GM21825 (cell line): ENCODE results near the gene STARD9.
"Not testable (repeated sequence)": the region's sequence is repeated elsewhere in the genome, so short reads cannot be mapped to it uniquely, and the experiment has no call there.

Source experiments
- ATAC-seq: cut with Tn5 transposase; IDR thresholded peaks from one replicate; pipeline ENCODE4 v1.9.1; 2021; ENCODE audit warnings: mild to moderate bottlenecking, moderate library complexity; ENCODE audit not compliant: unreplicated experiment

The STARD9 gene

DNA sequence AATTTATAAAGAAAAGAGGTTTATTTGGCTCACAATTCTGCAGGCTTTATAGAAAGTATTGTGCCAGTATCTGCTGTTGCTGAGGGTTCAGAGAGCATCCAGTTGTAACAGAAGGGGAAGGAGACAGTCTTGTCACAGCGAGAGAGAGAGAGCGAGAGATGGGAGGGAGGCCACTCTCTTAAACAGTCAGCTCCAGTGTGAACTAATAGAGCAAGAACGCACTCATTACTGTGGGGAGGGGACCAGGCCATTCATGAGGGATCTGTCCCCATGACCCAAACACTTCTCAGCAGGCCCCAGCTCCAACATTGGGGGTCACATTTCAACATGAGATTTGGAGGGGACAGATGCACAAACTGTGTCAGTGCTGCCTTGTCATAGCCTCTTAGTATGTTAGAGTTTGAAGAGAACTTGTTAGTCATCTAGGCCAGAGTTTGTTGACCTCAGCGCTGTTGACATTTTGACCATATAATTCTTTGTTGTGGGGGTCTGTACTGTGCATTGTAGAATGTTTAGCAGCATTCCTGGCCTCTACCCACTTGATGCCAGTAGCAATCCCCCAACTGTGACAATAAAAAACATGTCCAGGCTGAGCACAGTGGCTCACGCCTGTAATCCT is 15.3 kb downstream of the STARD9 start:
- no peak for ATAC-seq

- no peak for ATAC-seq
Observed at GRCh38 chr15:42591238-42591934, 16.0 kb downstream of the STARD9 start.

DNA sequence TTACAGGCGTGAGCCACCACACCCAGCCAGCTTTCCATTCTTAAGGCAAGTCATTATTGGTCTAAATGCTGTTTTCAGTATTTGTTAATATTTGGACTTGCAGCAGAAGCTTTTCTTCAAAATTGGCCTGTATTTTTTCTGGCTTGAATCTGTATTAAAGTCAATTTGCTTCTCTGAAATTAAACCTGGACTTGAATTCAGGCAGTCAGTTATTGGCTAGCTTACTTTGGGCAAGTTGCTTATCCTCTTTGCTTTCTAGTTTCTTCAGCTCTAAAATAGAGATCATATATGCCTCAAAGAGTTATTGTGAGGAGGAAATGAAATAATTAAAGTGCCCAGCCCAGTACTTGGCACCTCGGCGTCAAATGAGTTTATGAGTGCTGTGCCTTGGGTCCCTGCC is 17.3 kb downstream of the STARD9 start:
- ATAC-seq = no peak

- ATAC-seq = no peak
Observed at GRCh38 chr15:42593143-42593542, 17.7 kb downstream of the STARD9 start.

DNA sequence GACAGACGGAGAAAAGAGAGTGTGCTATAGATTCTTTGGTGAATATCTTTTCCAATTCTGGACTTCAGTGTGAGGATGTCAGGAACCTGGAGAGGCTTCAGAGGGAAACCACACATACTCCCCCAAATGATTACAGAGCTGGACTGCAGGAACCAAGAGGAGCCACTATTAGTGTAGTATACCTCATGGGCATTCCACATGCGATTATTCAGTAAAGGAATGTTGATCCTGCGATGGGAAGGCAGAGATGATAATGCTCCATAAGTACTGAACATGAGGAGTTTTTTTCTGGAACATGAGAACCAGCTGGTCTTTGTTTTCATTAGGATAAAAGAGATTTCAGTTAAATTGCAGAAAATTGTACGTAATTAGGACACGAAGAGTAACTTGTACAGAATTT is 18.7 kb downstream of the STARD9 start:
- ATAC-seq = no peak

DNA sequence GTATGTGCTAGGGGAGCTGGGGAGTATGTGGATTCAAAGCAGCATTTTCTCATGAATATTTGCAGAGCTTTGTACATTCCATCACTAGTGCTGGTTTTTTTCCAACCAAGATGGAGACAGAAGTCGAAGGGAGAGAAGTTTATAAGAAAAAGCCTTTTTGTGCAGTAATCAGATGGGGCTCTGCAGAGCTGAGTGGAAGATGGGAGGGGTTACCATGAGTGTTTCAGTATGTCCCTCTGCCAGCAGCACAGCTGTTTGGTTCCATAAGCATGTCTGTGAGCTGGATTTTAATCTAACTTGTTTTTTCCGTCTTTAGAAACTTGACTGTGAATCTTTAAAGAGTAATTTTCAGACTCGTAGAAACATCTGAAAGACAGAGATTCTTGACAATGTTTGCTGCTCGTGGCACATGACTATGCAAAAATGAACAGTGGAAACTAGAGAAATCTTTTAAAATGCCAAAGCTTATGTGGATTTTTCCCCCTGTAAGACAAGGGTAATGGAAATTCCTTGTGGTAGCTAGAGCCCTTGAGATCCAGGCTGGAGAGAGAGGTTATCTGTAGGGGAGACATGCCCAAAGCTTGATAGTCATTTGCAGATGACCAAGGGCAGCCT is 20.3 kb downstream of the STARD9 start:
- ATAC-seq = no peak

GRCh38 chr15:42601316-42601715 is 25.9 kb downstream of the STARD9 start:
- not testable (repeated sequence) for ATAC-seq

DNA sequence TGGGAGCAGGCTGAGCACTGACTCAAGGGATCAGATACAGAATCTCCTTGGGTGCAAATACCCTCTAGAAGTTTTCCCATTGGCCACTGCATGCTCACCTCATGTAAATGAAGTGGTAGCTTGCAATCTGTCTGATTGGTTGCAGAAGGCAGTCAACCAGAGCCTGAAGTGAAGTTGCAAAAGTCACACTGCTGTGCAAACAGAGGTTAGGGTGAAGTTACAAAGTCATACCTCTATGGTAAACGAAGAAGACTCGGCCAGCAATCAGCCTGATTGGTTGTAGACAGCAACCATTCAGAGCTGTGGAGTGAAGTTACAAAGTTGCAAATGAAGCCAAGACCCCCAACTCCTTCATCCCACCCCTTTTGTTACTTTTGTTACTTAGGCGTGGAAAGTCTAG is 27.1 kb downstream of the STARD9 start:
- no peak for ATAC-seq

- no peak for ATAC-seq
Observed at GRCh38 chr15:42603978-42604377, 28.6 kb downstream of the STARD9 start.

DNA sequence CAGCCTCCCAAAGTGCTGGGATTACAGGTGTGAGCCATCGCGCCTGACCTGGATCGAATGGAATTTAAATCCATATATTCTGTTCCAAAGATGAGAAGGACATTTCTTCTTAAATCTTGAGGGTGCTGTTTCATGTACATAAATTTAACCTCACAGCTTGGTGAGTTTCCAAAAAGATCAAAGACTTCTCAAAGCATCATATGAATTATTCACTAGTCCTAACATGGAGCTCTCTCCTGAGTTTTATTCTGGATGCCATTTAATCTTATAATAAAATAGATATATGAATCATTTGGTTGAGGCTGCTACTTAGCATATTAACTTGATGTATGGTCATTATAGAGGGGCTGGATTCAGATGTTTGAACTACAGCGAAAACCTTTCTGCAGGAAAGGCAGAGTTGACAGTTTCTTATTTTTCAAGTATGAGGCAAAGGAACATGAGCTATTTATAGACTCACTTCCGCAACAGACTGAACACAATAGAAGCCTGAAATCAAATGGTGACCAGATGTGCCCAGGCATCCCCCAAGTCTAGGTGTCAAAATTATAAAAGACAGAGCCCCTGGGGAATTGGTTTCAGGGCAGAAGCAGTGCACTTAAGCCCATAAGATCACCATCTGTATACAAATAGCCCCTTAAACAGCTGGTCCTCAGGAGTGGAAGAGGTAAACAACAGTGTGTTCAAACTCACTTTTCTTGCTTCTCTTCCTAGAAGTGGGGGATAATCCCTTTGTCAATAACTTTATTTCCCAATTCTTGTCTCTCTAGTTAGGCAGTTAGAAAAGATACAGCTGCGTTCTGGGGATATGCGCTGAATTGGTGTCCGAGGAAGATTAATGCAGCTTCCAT is 29.7 kb downstream of the STARD9 start:
- no peak for ATAC-seq

DNA sequence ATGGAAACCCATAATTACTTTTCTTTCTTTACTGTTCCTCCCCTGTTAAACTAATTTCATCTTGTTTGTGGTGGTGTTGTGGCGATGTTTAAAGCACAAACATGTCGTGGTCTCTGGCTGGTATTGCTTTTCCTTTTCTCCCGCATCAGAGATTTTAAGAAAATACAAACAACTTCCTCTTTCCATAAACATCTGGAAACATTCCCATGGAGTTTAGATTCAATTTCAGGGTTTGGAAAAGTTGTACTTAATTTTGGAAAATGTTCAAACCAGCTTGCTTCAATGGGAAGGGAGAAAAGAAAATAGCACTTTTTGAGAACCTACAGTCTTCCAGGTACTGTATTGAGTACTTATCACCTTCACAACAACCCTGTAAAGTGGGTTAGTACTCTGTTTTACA is 30.4 kb downstream of the STARD9 start:
- ATAC-seq = no peak

DNA sequence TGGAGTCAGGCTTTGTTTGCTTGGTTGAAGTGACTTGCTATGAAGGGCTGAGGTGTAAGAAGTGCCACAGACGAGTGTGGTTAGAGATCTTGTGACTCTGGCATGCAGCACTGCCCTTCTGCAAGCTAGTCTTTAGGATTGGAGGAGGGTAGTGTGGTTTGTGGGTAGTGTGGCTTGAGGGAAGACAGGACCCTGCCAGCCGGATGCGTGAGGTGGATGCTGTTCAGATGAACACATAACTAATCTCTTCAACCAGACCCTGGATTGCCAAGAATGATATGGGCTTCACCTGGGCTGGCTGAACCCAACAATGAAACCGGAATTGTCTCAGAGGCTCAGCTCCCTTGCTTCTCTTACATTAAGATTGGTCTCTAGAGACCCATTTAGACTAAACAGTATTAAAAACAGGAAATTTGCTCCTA is 32.7 kb downstream of the STARD9 start:
- peak; percentile 52 for ATAC-seq

DNA sequence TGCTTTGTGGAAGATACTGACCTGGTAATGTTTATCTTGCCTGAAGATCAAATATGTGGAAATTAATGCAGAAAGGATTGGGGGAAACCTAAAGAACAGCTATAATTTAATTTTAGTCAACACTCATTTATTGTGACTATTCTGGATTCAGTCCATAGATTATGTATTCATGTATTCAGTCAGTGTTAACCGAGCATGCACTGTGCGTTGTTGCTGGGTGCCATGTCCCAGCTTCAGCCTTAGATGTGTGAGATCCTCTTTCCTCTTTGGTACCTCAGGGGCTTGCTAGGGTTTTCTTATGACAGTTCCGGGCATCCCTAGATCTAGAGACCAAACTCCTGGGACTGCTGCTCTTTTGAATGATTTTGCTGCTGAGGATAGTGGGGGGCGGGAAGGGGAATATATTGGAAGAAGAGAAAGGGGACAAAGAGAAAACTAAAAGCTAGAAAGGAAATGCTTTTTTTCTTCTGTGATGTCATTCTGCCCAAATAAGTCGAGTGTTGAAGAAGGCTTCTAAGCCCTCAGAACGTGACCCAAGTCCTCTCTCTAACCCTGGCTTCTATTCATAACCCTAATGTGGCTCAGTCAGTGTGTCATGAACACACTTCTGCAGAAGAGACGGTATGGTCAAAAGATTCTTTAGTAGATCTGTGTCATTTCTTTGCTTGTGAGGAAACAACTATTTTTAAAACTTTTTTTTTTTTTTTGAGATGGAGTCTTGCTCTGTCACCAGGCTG is 33.5 kb downstream of the STARD9 start:
- ATAC-seq = no peak

- no peak for ATAC-seq
Observed at GRCh38 chr15:42611532-42611931, 36.1 kb downstream of the STARD9 start.

GRCh38 chr15:42612367-42612912 is 37.0 kb downstream of the STARD9 start:
- ATAC-seq = no peak

- ATAC-seq = no peak
Observed at GRCh38 chr15:42616107-42616506, 40.7 kb downstream of the STARD9 start.

DNA sequence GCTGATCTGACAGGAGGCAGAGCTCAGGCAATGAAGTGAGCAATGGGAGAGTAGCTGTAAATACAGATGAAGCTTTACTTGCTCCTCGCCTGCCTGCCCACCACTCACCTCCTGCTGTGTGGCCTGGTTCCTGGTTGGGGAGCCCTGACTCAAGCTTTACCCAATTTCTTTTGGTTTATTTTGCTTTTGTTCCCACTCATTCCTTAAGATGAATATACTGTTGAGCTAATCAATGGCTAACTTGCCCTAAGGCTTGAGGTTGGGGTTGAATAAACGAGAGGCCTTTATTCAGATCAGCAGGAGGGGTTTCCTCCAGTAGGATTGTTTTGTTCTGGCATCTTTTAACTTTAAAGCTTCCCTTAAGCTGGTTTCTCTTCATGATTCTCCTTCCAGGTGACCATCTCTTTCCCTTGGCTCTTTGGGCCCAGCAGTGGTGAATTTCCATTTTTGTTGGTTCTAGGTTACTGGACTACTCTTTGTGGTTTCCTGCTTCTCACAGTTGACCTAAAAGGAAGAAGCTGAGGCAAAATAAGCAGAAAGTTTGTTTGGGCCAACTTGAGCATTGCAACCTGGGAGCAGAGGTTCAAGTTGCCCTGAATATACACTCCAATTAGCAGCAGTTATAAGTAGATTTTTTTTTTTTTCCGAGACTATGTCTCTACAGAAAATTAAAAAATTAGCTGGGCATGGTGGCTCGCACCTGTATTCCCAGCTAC is 44.4 kb downstream of the STARD9 start:
- no peak for ATAC-seq

GRCh38 chr15:42621386-42621785 is 46.0 kb downstream of the STARD9 start:
- no peak for ATAC-seq

DNA sequence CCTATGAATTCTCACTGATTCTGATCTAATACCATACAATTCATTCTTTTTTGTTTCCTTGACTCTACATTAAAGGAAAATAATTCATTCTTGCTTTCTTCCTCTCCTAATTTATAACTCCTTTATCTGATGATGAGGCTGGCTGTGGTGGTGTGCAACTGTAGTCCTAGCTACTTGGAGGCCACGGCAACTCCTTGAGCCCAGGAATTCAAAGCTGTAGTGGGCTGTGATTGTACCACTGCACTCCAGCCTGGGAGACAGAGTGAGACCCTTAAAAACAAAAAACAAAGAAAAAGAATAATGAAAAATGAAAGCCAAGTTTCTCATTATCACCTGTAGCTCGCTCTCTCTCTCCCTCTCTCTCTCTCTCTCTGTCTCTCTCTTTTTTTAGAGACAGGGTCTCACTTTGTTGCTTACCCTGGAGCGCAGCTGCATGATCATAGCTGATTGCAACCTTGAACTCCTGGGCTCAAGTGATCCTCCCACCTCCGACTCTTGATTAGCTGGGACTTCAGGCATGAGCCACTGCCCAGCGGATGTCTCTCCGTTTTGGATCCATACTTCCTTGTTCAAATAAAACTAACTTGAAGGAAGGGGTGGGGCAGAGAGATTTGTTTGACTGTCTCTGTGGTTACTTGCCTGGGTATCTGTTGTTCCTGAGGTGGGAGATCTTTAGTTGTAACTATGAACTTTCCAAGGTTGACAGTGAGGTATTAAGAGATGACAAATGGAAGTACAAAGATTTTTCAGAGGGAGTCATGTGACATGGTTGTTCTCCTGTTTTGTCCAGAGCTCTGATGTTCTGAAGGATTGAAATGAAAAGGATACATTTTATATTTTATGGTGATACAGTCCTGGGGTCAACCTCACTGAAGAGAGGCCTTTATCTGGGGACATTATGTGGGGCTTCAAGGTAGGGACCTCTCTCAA is 46.9 kb downstream of the STARD9 start:
- ATAC-seq = no peak
